B cell (primary cell): ENCODE data around the gene VAV2.

Source experiments
- EZH2 ChIP-seq: IDR thresholded peaks from 2 replicates; pipeline ENCODE4 v1.6.1; 2012; ENCODE audit warnings: borderline replicate concordance, low read depth, mild to moderate bottlenecking, moderate library complexity, low read length; ENCODE audit not compliant: insufficient read depth, poor library complexity, severe bottlenecking
- TF ChIP-seq, protein P1 (sequence below): fragments of 200-600 bp; IDR thresholded peaks from one replicate; pipeline ENCODE4 v1.8.0; 2022; ENCODE audit warnings: antibody characterized with exemption, mild to moderate bottlenecking

- TF ChIP-seq, protein P1, sequence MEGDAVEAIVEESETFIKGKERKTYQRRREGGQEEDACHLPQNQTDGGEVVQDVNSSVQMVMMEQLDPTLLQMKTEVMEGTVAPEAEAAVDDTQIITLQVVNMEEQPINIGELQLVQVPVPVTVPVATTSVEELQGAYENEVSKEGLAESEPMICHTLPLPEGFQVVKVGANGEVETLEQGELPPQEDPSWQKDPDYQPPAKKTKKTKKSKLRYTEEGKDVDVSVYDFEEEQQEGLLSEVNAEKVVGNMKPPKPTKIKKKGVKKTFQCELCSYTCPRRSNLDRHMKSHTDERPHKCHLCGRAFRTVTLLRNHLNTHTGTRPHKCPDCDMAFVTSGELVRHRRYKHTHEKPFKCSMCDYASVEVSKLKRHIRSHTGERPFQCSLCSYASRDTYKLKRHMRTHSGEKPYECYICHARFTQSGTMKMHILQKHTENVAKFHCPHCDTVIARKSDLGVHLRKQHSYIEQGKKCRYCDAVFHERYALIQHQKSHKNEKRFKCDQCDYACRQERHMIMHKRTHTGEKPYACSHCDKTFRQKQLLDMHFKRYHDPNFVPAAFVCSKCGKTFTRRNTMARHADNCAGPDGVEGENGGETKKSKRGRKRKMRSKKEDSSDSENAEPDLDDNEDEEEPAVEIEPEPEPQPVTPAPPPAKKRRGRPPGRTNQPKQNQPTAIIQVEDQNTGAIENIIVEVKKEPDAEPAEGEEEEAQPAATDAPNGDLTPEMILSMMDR, result no peak
- TF ChIP-seq EZH2, result no peak
These were observed 96.8 kb downstream of the VAV2 start for GRCh38 chr9:133895335-133895734.
